ENCODE measurements around the gene FOXD2.
"Not testable (repeated sequence)": the region's sequence is repeated elsewhere in the genome, so short reads cannot be mapped to it uniquely, and the experiment has no call there.

The FOXD2 gene

GRCh38 chr1:47456250-47456649 lies 18.4 kb downstream of the FOXD2 start:
- FAIRE-seq: no peak
- DNase-seq (ENCODE audit: insufficient read length, low spot score): no peak
- no peak for TF ChIP-seq POLR2A (IDR thresholded peaks at IDR 0.05; ENCODE audit: low read depth, low read length)

- not testable (repeated sequence) for FAIRE-seq; DNase-seq (ENCODE audit: insufficient read length, low spot score)
These were observed 19.7 kb downstream of the FOXD2 start for GRCh38 chr1:47457547-47457946.

DNA sequence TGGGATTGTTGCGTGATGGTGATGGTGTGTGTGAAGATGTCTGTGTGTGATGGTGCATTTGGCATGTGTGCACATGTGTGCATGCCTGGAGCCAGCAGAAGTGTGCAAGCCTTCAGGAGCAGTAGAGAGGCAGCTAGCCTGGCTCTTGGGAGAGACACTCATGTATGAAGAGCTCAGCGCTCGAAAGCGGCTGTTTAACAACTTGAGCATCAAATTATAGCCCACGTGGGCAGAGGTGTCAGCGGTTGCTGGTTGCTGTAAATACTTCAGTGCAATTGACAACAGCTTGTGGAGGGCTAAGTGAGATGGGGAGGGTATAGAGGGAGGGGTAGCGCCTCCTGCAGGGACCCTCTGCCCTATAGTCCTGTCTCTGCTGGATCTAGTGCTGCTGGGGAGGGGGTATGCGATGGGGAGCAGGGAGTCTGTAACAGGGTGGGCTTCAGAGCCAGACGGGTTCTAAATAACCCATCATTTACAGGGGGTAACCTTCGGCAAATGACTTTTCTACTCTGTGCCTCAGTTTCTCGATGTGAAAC lies 21.5 kb downstream of the FOXD2 start:
- FAIRE-seq: no peak

GRCh38 chr1:47460040-47460439 lies 22.2 kb downstream of the FOXD2 start:
- TF ChIP-seq POLR2A (IDR thresholded peaks at IDR 0.05; ENCODE audit: low read depth, low read length): no peak
- no peak for FAIRE-seq

More for the DNA sequence above, 21.5 kb downstream of the FOXD2 start:
- DNase-seq (ENCODE audit: insufficient read length, low spot score): no peak
- TF ChIP-seq POLR2A (IDR thresholded peaks at IDR 0.05; ENCODE audit: low read depth, low read length): no peak

GRCh38 chr1:47460456-47460855 lies 22.6 kb downstream of the FOXD2 start:
- no peak for FAIRE-seq

More at GRCh38 chr1:47460040-47460439, 22.2 kb downstream of the FOXD2 start:
- no peak for DNase-seq (ENCODE audit: insufficient read length, low spot score)

GRCh38 chr1:47465605-47466004 lies 27.8 kb downstream of the FOXD2 start:
- no peak for TF ChIP-seq POLR2A (IDR thresholded peaks at IDR 0.05; ENCODE audit: low read depth, low read length)
- no peak for DNase-seq (ENCODE audit: insufficient read length, low spot score)
- FAIRE-seq: no peak

More at GRCh38 chr1:47460456-47460855, 22.6 kb downstream of the FOXD2 start:
- no peak for DNase-seq (ENCODE audit: insufficient read length, low spot score)
- no peak for TF ChIP-seq POLR2A (IDR thresholded peaks at IDR 0.05; ENCODE audit: low read depth, low read length)

GRCh38 chr1:47468709-47469389 lies 31.0 kb downstream of the FOXD2 start:
- TF ChIP-seq POLR2A (IDR thresholded peaks at IDR 0.05; ENCODE audit: low read depth, low read length): no peak
- DNase-seq (ENCODE audit: insufficient read length, low spot score): no peak
- no peak for FAIRE-seq

GRCh38 chr1:47469390-47469759 lies 31.5 kb downstream of the FOXD2 start:
- FAIRE-seq (no peak), DNase-seq (ENCODE audit: insufficient read length, low spot score) (no peak)
- TF ChIP-seq POLR2A (IDR thresholded peaks at IDR 0.05; ENCODE audit: low read depth, low read length): no peak

GRCh38 chr1:47469910-47470309 lies 32.1 kb downstream of the FOXD2 start:
- FAIRE-seq (no peak), DNase-seq (ENCODE audit: insufficient read length, low spot score) (no peak)
- no peak for TF ChIP-seq POLR2A (IDR thresholded peaks at IDR 0.05; ENCODE audit: low read depth, low read length)

DNA sequence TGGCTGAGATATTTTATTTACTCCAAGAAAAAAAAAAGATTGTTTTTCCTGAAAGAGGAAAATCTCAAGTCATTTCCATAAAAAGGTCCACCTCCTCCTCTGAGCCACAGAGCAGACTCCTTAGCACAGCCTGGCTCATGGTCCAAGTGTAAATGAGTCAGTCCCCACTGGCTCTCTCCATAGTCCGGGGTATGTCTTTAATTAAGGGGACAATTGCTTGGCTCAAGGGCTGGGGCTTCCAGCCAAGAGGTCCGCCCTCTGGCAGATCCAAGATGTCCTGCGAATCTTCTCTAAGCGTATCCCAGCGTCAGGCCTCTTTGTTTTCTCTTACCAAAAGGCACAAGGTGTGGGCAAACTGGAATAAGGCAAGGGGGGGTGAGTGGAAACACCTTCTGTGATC lies 33.3 kb downstream of the FOXD2 start:
- no peak for FAIRE-seq
- no peak for DNase-seq (ENCODE audit: insufficient read length, low spot score)
- TF ChIP-seq POLR2A (IDR thresholded peaks at IDR 0.05; ENCODE audit: low read depth, low read length): no peak

- FAIRE-seq (no peak), DNase-seq (ENCODE audit: insufficient read length, low spot score) (no peak)
- TF ChIP-seq POLR2A (IDR thresholded peaks at IDR 0.05; ENCODE audit: low read depth, low read length): no peak
These were observed 36.7 kb downstream of the FOXD2 start for GRCh38 chr1:47474278-47475193.

DNA sequence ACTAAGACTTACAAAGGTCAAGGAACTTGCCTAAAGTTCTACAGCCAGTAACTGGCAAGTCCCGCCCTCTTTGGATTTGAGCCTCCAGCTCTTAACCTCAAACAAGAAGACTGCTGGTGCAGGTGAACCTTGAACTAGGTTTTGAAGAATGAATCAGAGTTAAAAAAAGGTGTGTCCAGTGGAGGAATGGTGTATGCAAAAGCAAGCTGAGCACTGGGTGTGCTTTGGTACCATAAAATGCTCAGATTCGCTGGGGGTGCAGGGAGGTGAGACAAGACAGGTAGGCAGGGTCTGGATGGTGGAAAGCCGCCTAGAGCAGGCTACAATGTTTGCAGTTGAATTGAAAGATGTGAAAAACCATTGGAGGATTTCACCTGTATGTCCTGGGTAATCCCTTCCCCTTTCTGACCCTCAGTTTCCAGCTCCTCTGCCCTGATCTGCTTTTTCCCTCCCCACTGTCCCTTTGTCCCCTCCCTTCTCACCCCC lies 39.8 kb downstream of the FOXD2 start:
- DNase-seq (ENCODE audit: insufficient read length, low spot score) (no peak), FAIRE-seq (no peak)
- no peak for TF ChIP-seq POLR2A (IDR thresholded peaks at IDR 0.05; ENCODE audit: low read depth, low read length)

GRCh38 chr1:47478090-47478489 lies 40.2 kb downstream of the FOXD2 start:
- FAIRE-seq (no peak), DNase-seq (ENCODE audit: insufficient read length, low spot score) (no peak)
- no peak for TF ChIP-seq POLR2A (IDR thresholded peaks at IDR 0.05; ENCODE audit: low read depth, low read length)

DNA sequence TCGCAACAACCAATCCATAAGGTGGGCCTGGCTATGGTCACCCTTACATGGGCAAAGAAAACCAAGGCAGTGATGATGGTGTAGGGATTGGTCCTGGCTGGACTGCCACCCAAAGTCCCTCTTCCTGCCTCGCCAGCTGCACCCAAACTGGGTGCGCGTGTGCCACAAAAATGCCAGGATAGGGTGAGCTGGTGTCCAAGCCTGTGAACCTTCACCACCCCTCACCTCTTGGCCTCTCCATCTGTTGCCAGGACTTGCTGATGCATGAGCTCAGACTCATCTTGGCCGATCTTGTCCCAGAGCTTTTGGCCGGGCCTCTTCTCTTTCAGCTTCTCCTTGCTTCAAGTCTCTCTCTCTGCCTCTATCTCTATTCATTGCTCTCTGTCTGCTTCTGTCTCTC lies 41.8 kb downstream of the FOXD2 start:
- no peak for FAIRE-seq

More for the DNA sequence above, 41.8 kb downstream of the FOXD2 start:
- DNase-seq (ENCODE audit: insufficient read length, low spot score): no peak
- no peak for TF ChIP-seq POLR2A (IDR thresholded peaks at IDR 0.05; ENCODE audit: low read depth, low read length)

Measured in H54 (cell line).